ENCODE measurements around the gene BLOC1S1. TPM values are rescaled to one million over a fixed set of nuclear protein-coding genes. Genes with fewer than 3 reads are reported as not detected.

The BLOC1S1 gene
- total RNA-seq, 2 experiments from 2014 or later = 34.8 to 36.9 TPM

- Mint-ChIP-seq H3K9me3 (no peaks in the 10 kb centered on the region), H3K27me3 (no peaks in the 10 kb centered on the region), H3K27ac (peak overlapping the region; percentile 80), H3K36me3 (ENCODE audit: low read depth) (peaks cover 10% of the 10 kb centered on the region), H3K4me3 (peak overlapping the region; percentile 86), H3K4me1 (ENCODE audit: low read depth) (peaks cover 48% of the 10 kb centered on the region)
- peaks cover 43% of the 10 kb centered on the region for H3K4me1 ChIP-seq (ENCODE audit: insufficient read depth, low read length)
- DNase-seq = peak in 1 of 14 experiments; percentile 39
- intact Hi-C loops (cut with DNase I, micrococcal nuclease) = no loop called here
- H3K27me3 ChIP-seq (ENCODE audit: control insufficient read depth in 1 of 2, insufficient read depth in 2 of 2, low read length in 2 of 2) = no peaks in the 10 kb centered on the region
- H3K4me3 ChIP-seq (ENCODE audit: low read length) = no peak overlapping the region
- H3K27ac ChIP-seq (ENCODE audit: low read depth in 1 of 2, low read length in 2 of 2) = peak overlapping the region in 1 of 2 donors; percentile 54
- H3K9me3 ChIP-seq (ENCODE audit: control insufficient read depth in 1 of 2, insufficient read depth in 1 of 2, low read length in 2 of 2) = no peaks in the 10 kb centered on the region
- no peak for ATAC-seq (ENCODE audit: poor library complexity)
- POLR2A ChIA-PET = interaction anchor here (1.1 kb wide), 1 partner anchor 12 kb away, joined by 4 read pairs; no protein-coding TSS in a partner anchor
- no peak for TF ChIP-seq CTCF (IDR thresholded peaks at IDR 0.05)
- H3K36me3 ChIP-seq (ENCODE audit: insufficient read depth, low read length) = peaks cover 7% of the 10 kb centered on the region
- CTCF ChIA-PET = no interaction called here
These were observed 11.1 kb downstream of the BLOC1S1 start for GRCh38 chr12:55726971-55727370.

GRCh38 chr12:55727643-55728185 is 11.9 kb downstream of the BLOC1S1 start:
- Mint-ChIP-seq H3K36me3 (ENCODE audit: low read depth) (peaks cover 10% of the 10 kb centered on the region), H3K4me1 (ENCODE audit: low read depth) (peaks cover 48% of the 10 kb centered on the region), H3K4me3 (peak overlapping the region; percentile 86), H3K9me3 (no peaks in the 10 kb centered on the region), H3K27ac (peak overlapping the region; percentile 80), H3K27me3 (no peaks in the 10 kb centered on the region)
- H3K4me1 ChIP-seq (ENCODE audit: insufficient read depth, low read length) = peaks cover 43% of the 10 kb centered on the region
- no peaks in the 10 kb centered on the region for H3K27me3 ChIP-seq (ENCODE audit: control insufficient read depth in 1 of 2, insufficient read depth in 2 of 2, low read length in 2 of 2)
- peak overlapping the region; percentile 86 for H3K4me3 ChIP-seq (ENCODE audit: low read length)
- peaks cover 7% of the 10 kb centered on the region for H3K36me3 ChIP-seq (ENCODE audit: insufficient read depth, low read length)
- TF ChIP-seq CTCF (IDR thresholded peaks at IDR 0.05) = no peak
- intact Hi-C loops (cut with DNase I, micrococcal nuclease) = no loop called here
- H3K27ac ChIP-seq (ENCODE audit: low read depth in 1 of 2, low read length in 2 of 2) = peak overlapping the region; percentile 54 to 63
- no peaks in the 10 kb centered on the region for H3K9me3 ChIP-seq (ENCODE audit: control insufficient read depth in 1 of 2, insufficient read depth in 1 of 2, low read length in 2 of 2)
- ATAC-seq (ENCODE audit: poor library complexity) (no peak), DNase-seq (peak in 2 of 14 experiments; percentile 23 to 43)
- ChIA-PET CTCF (no interaction called here), POLR2A (interaction anchor here (1.1 to 2.8 kb wide), 2 partner anchors 11 to 12 kb away, joined by 4 to 30 read pairs; partner anchors contain the start of gene BLOC1S1)

- peak in 4 of 14 experiments; percentile 31 to 49 (median 42) for DNase-seq
- no peaks in the 10 kb centered on the region for H3K27me3 ChIP-seq (ENCODE audit: control insufficient read depth in 1 of 2, insufficient read depth in 2 of 2, low read length in 2 of 2)
- Mint-ChIP-seq H3K27me3 (no peaks in the 10 kb centered on the region), H3K27ac (peak overlapping the region; percentile 80), H3K9me3 (no peaks in the 10 kb centered on the region), H3K36me3 (ENCODE audit: low read depth) (peaks cover 10% of the 10 kb centered on the region), H3K4me1 (ENCODE audit: low read depth) (peaks cover 48% of the 10 kb centered on the region), H3K4me3 (peak overlapping the region; percentile 86)
- no peak for ATAC-seq (ENCODE audit: poor library complexity)
- ChIA-PET POLR2A (interaction anchor here (1.1 to 2.8 kb wide), 10 partner anchors 10 to 389 kb away, joined by 4 to 35 read pairs (median 7); partner anchors contain the start of genes BLOC1S1, DNAJC14, ORMDL2 and SARNP), CTCF (interaction anchor here (1.0 to 2.8 kb wide), 2 partner anchors 10 to 13 kb away, joined by 4 to 24 read pairs; no protein-coding TSS in a partner anchor)
- no peak for TF ChIP-seq CTCF (IDR thresholded peaks at IDR 0.05)
- peak overlapping the region; percentile 86 for H3K4me3 ChIP-seq (ENCODE audit: low read length)
- peak overlapping the region; percentile 57 to 63 for H3K27ac ChIP-seq (ENCODE audit: low read depth in 1 of 2, low read length in 2 of 2)
- H3K36me3 ChIP-seq (ENCODE audit: insufficient read depth, low read length) = peaks cover 7% of the 10 kb centered on the region
- H3K9me3 ChIP-seq (ENCODE audit: control insufficient read depth in 1 of 2, insufficient read depth in 1 of 2, low read length in 2 of 2) = no peaks in the 10 kb centered on the region
- intact Hi-C loops (cut with DNase I, micrococcal nuclease) = no loop called here
- peaks cover 43% of the 10 kb centered on the region for H3K4me1 ChIP-seq (ENCODE audit: insufficient read depth, low read length)
These were observed 12.5 kb downstream of the BLOC1S1 start for GRCh38 chr12:55728186-55728938.
